IPS DF 19.7 (cell line): Measurements from ENCODE around the gene KNCN.

ENCODE experiments used
- DNase-seq: peaks from one replicate; pipeline ENCODE4 v3.0.0-alpha.2; 2013; ENCODE audit warnings: low read depth, low spot score

Gene KNCN

DNA sequence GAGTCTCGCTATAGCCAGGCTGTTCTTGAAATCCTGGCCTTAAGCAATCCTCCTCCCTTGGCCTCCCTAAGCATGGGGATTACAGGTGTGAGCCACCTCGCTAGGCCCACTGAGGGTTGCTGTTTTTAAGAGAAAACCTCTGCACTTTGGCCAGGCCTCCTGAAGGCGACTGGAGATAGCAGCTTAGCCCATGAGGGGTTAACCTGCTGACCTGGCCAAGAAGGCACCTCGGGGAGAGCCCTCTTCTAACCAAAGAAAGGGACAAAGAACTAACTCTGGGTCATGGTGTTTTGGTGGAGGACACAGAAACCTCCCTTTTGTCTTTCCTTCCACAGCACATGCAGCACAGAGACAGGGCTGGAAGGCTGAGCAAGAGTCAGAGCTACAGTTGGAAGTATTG is 17.7 kb upstream of the KNCN start:
- no peak for DNase-seq

DNA sequence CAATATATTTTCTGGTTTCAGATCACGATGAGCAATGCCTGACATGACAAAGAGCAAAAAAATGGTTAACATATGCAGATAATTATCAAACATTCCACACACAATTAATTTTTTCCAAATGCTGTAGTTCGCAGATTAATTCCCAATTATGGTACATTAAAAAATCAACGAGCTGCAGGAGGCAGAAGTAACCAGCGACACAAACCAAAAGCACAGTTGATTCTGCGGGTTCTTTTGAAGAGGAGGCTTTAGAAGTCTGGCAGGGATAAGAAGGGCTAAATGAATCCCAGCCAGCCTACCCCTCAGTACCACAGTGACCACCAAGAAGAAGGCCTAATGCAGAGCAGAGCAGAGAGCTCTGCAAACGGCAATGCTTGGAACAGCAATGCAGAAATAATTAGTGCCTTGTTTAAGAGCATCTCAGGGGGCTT is 17.0 kb upstream of the KNCN start:
- DNase-seq: no peak

DNA sequence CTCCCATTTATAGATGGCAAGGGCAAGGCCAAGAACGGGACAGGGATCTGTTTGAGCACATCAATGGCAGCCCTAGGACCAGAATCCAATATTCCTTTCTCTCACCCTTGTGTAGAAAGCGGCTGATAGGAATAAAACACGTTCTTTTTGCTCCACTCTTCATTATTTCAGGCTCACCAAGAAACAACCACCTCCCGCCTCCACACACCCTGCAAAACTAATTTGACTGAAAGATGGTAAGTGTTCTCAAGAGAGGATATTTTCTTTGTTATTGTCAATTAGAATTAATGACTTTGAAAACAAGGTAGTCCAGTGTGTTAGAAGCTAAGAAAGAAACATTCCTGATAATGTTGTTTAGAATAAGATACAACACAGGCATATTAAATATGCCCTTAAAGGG is 11.9 kb upstream of the KNCN start:
- DNase-seq: no peak

DNA sequence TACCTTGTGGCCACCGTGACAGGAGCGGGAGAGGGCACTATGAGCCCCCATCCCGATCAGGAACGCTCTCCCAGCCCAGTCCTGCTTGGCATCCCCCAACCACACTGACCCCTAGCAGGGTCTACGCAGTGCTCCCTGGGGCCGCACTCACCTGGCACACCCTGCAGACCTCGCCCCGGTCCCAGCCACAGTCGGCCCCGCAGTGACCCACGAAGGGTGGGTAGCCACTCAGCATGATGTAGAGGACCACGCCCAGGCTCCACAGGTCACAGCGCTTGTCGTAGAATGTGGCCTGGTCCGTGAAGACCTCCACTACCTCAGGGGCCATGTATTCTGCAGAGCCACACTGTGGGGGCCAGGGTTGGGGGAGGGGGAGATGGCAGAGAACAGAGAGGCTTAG is 11.1 kb upstream of the KNCN start:
- no peak for DNase-seq

DNA sequence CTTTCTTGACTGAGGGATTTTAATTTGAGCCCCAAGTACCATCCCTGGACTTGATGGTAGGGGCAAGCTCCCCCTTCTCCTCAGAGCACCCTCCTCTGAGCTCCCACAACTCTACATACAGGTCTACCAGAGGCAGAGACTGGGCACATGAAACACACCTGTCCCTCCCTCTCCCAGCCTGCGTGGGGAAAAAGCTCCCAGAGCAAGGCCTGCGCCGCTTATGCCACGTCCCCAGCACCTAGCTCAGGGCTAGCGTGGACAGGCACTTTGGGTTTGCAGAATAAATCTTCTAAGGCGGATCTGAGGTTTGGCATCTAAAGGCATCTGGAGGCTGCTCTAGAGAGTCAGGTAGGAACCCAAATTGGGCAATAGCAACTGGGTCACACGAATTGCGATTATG is 7.5 kb upstream of the KNCN start:
- DNase-seq: no peak

DNA sequence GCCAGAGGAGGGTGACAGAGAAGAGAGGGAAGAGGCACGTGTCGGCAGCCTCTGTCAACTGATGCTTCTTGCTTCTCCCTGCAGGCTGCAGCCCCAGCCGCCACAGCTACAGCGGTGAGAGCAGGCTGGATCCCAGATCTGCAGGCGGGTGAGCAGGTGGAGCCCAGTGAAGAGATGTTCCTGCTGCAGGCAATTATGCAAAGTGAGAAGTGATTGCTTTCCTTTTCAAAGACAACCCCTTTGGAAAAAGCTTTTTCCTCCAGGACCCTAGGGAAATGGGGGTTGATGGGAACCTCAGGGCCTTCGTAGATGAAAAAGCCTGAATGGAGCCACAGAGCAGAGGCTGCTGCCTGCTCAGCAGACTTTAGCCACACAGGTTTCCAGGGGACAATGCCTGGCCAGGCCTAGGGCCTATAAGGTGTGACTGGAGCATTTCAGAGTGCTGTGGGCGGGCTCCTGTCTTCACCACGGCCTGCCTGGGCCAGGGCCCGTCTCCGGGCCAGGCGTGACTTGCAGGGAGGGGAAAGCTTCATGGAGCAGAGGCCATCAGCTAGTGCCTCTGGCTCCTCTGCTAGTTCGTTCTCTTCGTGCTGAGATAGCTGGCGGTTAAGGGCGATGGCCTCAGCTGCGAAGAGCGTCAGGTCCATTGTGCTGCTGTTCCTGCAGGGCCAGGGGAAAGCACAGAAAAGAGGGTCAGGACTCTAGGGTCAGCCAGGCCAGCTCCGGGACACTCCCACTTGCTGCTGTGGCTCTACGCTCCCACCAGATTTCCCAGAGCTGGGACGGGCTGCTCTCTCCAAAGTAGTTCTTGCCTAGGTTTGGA is 6.9 kb upstream of the KNCN start:
- no peak for DNase-seq

DNA sequence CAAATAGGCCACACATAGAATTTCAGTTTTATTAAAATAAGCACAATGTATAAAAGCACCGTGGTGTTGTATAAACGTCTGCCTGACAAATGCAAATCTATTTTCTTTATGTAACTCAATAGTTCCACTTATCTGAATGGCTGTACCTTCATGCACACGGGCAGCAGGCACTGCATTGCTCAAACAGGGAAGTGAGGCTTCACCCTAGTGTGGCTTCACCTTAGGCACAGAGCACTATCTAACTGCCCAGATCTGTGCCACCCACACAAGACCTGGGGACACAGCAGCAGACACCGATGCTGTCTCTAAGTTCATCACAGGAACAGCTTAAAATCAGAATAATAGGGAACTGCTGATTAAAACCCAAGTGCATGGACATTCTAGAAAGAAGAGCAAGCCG is 6.0 kb upstream of the KNCN start:
- no peak for DNase-seq

DNA sequence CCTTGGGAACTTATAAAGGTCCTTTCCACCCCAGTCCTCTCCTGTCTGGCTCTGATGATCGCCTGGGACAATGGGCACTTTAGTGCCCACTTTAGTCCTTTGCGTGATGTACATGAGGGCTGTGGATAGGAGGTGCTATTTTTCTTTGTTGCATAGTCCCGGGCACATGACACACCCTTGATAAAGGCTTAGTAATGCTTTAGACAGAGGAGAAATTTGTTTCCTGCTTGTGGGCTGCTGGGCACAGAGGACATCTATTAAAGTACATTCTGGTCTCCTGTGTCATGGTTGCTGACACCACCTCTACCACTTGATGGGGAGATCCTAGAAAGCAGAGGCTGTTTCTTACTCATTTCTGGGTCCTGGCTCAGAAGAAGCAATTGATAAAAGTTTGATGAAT is 5.4 kb upstream of the KNCN start:
- no peak for DNase-seq

DNA sequence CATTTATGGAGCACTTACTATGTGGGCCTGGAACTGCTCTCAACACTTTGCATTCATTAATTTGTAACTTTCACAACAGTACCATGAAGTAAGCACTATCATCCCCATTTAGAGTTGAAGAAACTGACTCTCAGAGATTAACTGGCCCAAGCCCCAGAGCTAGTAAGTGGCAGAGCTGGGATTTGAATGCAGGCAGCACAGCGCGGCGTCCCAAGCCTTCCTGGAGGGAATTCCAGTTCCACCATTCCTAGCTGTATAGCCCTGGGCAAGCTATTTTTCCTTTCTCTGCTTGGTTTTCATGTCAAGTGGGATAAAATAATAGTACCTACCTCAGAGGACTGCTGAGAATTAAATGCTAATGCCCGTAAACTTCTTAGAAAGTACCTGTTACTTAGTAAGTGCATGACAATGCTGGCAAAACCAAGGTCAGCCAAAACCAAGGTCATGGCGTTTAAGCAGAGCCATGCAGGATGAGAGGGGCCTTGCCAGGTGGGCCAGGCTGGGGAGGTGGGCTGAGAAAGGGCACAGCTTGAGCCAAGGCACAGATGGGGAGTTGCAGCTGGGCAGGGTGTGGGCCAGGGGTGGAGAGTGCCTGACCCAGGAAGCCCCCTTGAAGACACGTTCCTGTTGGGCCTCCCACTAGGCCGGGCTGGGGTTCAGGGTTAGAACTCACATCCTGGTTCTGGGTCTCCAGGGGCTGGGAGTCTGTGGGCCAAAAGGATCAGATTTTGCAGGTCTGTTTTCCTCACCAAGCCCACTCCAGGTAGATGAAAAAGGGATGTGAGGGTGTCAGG is 4.6 kb upstream of the KNCN start:
- DNase-seq: no peak

DNA sequence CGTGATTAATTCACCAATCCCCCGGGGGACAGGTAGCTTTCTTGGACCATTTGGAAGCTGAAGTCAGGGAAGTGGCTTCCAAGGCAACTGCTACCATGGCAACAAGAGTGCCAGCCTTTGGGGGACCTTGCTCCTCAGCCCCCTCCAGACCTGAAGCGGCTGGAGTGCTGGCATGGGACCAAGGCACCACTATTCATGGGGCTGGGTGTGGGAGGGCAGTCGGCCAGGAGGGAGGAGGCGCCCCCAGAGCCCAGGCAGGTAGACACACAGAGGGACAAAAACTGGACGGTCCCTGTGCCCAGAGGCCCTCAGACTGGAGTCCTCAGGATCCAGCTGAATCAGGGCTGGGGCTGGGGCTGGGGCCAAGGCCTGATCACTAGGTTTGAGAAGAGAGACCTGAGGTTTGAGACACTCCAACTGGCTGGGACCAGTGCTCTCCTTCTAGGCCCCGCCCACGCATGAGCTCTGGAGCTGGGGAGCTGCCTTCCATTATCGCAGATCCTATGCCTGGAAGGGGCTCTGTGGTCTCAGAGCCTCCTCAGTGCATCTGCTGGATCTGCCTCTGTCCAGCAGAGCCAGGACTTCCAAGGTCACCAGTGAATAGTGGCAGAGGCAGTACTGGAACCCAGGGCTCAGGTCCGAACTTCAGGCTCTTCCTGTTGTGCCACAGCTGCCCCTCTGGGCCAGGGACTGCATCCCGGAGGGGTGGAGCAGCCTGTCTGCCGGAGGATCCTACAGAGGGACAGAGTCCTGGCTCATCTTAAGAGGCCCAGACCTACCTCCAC is 3.3 kb upstream of the KNCN start:
- no peak for DNase-seq

DNA sequence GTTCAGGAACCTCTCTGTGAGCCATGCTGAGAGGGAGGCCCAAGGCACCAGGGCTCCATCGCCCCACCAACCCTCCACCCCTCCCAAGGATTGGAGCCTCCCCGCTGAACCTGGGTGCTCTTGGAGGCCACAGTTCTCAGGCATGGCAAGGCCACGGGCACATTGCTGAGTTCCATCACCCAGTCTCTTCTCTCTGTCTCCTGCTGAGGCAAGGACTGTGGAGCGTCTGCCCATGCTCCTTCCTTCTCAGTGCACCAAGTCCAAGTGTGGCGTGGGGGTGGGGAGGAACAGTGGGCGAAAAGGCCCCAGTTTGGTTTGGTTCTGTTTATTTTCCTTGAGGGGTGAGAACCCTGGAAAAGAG is 2.8 kb upstream of the KNCN start:
- no peak for DNase-seq

DNA sequence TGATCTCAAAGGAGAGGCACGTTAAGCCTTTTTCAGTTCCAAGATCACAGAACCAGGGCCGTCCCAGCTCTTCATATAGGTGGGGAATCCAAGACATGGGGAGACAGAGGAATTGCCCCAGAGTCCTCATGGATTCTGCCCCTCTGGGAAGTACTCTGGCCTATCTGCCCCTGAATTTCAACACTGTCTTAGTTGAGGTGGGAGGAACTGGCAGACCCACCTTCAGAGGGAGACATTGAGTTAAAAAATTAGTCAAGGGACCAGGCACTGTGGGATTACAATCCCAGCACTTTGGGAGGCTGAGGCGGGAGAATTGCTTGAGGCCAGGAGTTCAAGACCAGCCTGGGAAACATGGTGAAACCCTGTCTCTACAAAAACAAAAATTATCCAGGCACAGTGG is 2.1 kb upstream of the KNCN start:
- no peak for DNase-seq

DNA sequence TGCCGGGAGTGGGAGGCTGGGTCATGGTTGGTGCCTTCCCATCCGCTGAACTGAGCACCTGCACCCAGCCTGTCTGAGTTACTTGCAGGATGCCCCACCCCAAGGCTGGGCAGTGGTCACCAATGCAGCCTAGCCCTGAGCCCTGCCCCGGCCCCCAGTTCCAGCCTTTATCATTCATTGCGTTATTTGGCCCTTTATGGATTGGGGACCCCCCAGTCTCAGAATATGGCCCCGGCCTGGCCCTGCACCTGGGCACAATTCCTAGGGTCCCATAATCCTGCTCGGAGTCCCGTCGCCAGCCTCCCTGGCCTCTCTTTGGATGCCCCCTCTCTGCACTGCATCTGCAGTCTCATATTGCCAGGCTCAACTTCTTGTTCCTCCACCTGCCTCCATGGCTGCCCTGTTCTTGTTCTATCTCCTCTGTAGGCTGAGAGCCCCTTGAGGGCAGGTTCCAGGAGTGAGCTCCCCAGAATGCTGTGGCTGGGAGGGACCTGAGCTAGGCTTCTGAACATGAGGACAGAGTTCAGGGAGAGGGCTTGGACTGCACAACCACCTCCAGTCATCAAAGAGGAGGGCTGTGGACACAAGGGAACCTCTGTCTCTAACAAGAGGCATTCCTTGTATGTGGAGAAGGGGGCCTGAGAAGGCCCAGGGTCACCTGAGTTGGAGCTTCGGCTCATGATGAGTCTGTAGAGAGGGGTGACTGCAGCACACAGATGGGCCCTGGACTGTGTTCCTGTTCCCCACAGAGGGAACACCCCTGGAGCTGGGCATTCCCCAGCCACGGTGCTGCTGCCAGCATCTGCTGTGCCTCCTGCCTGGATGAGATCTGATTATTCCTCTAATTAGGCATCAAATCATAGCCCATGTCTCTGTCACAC is 1.1 kb upstream of the KNCN start:
- no peak for DNase-seq

DNA sequence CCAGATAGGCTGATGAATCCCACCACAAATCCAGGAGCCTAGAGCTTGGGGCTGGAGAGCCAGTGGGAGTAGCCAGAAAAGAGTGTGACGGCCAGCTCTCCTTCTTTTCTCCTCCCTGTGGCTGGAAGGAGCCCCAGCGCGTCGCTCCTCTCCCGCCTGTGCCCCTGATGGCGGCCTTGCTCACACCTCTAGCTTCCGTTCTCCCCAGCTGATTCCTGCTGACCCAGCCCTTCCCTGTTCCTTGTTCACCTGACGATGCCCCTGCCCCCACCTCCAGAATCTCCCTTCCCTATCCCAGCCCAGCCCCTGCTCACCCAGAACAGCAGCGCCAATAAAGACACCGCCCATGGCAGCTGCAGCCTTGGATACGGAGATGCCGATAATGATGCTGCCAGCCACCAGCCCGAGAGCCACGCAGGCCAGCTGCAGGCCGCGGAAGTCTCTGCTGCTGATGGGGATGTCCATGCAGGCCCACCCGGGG is 656 bp downstream of the KNCN start:
- DNase-seq: no peak

DNA sequence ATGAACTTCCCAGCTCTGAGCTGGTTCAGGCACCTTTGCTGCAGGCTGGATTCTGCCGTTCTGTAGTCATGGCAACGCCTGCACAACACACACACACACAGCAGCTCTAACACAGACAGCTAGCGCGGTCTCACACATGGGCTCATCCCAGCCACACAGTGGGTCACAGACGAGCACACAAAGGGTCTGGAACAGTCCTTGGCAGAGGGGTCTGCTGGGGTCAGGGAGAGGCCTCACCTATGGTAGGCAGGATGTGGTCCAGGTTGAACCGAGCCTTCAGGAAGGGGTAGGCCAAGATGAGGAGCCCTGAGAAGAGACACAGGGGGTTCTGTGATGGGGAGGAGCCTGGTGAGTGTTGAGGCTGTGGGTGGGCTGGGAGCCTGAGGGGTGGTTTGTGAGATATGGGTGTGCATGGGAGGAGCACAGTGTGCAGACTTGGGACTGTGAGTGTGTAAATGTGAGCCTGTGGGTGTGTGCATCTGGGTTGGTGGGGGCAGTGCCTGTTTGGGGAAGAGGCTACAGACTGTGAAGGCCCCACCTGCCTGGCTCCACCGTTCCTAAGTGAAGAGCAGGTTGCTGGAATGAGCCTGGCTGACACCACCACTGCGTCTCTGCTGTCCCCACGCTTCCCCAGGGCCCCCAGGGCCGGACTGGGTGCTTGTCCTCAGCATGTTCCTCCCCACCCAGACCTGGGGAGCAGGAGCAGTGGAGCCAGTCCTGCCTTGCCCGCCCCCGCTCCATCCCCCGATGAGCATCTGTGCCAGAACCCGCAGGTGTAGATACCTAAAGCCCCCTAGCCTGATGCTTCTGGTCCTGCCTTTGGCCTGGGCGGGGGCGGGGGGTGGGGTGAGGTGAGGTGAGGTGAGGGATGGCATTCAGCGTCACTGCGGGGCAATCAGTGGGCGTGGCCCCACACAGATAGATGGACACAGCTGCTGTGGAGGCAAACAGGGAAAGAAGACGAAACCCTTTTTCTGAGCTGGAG is 1.5 kb downstream of the KNCN start:
- no peak for DNase-seq

DNA sequence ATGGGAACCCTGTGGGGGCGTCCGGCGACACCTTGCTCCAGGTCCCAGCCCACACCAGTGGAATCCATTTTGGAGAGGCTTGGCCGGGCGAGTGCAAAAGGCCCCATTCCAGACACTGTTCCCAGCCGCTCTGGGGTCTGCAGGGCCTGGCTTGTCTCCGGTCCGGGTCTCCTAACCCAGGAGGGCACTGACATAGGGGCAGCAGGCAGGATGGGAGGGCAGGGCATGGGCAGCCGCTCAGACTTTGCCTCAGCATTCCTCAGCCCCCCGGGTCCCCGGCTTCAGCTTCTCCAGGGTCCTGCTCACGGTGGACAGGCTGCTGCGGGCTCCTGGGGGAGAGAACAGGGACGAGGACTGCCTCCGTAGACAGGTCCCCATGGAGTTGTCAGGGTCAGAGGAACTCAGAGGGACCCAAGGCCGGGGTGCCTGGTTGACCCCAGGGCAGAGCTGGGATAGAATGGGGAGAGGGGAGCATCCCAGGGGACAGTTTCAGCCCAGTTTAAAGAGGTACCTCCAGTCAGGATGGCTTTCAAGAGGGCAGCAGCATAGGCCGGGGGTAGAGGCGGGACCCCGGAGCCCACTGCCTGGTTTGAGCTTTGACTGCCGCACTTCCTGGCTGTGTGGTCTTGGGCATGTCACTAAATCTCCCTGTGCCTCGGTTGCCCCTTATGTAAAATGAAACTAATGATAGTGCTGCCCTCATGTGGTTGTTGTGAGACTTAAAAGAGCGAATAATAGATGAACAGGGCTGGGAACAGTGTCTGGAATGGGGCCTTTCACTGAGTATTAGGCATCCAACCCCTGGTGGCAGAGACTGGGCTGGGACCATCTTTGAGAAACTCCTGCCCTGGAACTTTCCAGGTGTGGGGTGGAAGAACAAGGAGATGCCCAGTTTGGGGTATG is 3.7 kb downstream of the KNCN start:
- DNase-seq: no peak

DNA sequence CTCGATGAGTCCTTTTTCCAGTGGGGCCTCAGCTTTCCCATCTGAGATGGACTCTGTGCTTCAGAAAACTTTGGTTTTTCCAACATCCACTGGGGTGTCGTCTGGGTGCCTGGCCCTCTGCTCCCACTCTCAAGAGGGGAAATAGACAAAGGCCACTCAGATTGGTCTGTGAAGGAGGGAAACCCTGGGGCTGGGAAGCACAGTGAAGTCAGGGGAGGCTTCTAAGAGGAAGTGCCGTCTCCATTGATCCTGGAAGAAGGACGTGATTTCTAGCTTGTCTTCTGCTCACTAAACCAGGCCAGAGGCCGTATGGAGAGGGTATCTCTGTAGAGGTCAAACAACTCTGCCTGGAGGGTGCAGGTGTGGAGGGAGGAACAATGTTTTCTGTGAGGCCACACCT is 5.2 kb downstream of the KNCN start:
- no peak for DNase-seq

DNA sequence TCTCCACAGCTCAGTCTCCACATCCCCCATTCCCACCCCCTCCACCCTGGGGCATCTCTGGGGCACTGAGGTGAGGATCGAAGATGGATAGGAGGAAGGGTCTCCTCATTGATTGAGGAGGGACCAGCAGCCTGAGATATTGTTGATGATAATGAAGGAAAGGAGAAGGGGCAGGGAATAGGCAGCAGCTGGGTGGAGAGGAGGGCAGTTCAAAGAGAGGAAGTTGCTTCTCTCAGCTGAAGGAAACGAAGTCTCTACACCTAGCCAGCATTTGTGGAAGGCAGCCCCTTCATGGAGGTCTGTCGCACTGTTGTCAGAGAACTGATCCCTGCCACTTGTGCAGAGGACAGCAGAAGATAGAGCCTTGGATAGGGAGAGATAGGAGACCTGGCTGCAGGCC is 5.7 kb downstream of the KNCN start:
- no peak for DNase-seq
